Neural progenitor cell (in vitro differentiated cells): ENCODE measurements around the gene HECTD4. TPM values are rescaled to one million over a fixed set of nuclear protein-coding genes. Genes with fewer than 3 reads are reported as not detected.

Experiments
- DNase-seq: peaks from one replicate; pipeline ENCODE4 v3.0.0-alpha.2; 2016; ENCODE audit warnings: low spot score
- H2AFZ ChIP-seq: fragments of 200-600 bp; sonication (generic); replicated peaks from 2 replicates; pipeline ENCODE4 v1.6.1; 2016; ENCODE audit warnings: antibody characterized with exemption
- H3F3A ChIP-seq: fragments of 200-600 bp; sonication (generic); 2 replicates; pipeline ENCODE4 v1.6.1; 2016; ENCODE audit warnings: antibody characterized with exemption, low read depth
- H3K27ac ChIP-seq: fragments of 200-600 bp; sonication (generic); 2 replicates; pipeline ENCODE4 v1.5.1; 2016; ENCODE audit warnings: mild to moderate bottlenecking
- H3K27me3 ChIP-seq: fragments of 200-600 bp; sonication (generic); 2 replicates; pipeline ENCODE4 v1.6.1; 2016; ENCODE audit warnings: mild to moderate bottlenecking, moderate library complexity
- H3K36me3 ChIP-seq: fragments of 200-600 bp; sonication (generic); 2 replicates; pipeline ENCODE4 v1.5.1; 2016
- H3K4me1 ChIP-seq: fragments of 200-600 bp; sonication (generic); 2 replicates; pipeline ENCODE4 v1.6.1; 2016; ENCODE audit warnings: mixed run types
- H3K4me2 ChIP-seq: fragments of 200-600 bp; sonication (generic); 2 replicates; pipeline ENCODE4 v1.6.1; 2016
- H3K4me3 ChIP-seq: fragments of 200-600 bp; sonication (generic); 2 replicates; pipeline ENCODE4 v1.5.1; 2016
- H3K79me2 ChIP-seq: fragments of 200-600 bp; sonication (generic); 2 replicates; pipeline ENCODE4 v1.6.1; 2016; ENCODE audit warnings: low read depth
- H3K9ac ChIP-seq: fragments of 200-600 bp; sonication (generic); 2 replicates; pipeline ENCODE4 v1.6.1; 2016
- H3K9me3 ChIP-seq: fragments of 200-600 bp; sonication (generic); 2 replicates; pipeline ENCODE4 v1.5.1; 2016; ENCODE audit warnings: low read depth
- H4K20me1 ChIP-seq: fragments of 200-600 bp; sonication (generic); 2 replicates; pipeline ENCODE4 v1.6.1; 2016; ENCODE audit warnings: low read depth
- H3K27ac Mint-ChIP-seq: 3 replicates; pipeline ENCODE4 v1.8.0; 2021; ENCODE audit warnings: mixed read lengths
- H3K27me3 Mint-ChIP-seq: 2 replicates; pipeline ENCODE4 v1.8.0; 2022; ENCODE audit warnings: low read depth, mild to moderate bottlenecking, inconsistent platforms, moderate library complexity, mixed read lengths; ENCODE audit not compliant: insufficient read depth
- H3K36me3 Mint-ChIP-seq: 3 replicates; pipeline ENCODE4 v1.8.0; 2021; ENCODE audit warnings: mixed read lengths
- H3K4me1 Mint-ChIP-seq: 3 replicates; pipeline ENCODE4 v1.8.0; 2021; ENCODE audit warnings: mixed read lengths
- H3K4me3 Mint-ChIP-seq: 3 replicates; pipeline ENCODE4 v1.8.0; 2021; ENCODE audit warnings: mild to moderate bottlenecking, moderate library complexity, mixed read lengths
- H3K9me3 Mint-ChIP-seq: 3 replicates; pipeline ENCODE4 v1.8.0; 2020; ENCODE audit warnings: mixed read lengths
- CTCF ChIP-seq: fragments of 200-600 bp; sonication (generic); IDR thresholded peaks from 2 replicates; pipeline ENCODE4 v1.5.1; 2017; ENCODE audit warnings: antibody characterized with exemption, mild to moderate bottlenecking
- EZH2 ChIP-seq: fragments of 200-600 bp; sonication (generic); IDR thresholded peaks from 2 replicates; pipeline ENCODE4 v1.6.1; 2017; ENCODE audit warnings: antibody characterized with exemption, mild to moderate bottlenecking, moderate library complexity
- EZH2phosphoT487 ChIP-seq: fragments of 200-600 bp; sonication (generic); IDR thresholded peaks from 2 replicates; pipeline ENCODE4 v1.6.1; 2017; ENCODE audit warnings: antibody characterized with exemption
- total RNA-seq: library from RNA; depleted of rRNA; stranded (reverse); fragments of >200 nt; gene quantifications from 2 replicates; pipeline ENCODE4 v1.2.3, GENCODE V29; 2015; ENCODE audit warnings: low replicate concordance

HECTD4 gene
- total RNA-seq, 1 donor from 2014 or later = 11.0 TPM

GRCh38 chr12:112375105-112375504, 7.1 kb downstream of the HECTD4 start:
- H3K4me3 Mint-ChIP-seq = no peak overlapping the region
- Histone ChIP-seq H3K36me3 (no peaks in the 10 kb centered on the region), H4K20me1 (peaks cover 1% of the 10 kb centered on the region), H3K79me2 (peaks cover 97% of the 10 kb centered on the region), H2AFZ (no peak overlapping the region), H3K27me3 (no peaks in the 10 kb centered on the region), H3K4me1 (no peaks in the 10 kb centered on the region), H3K9me3 (no peaks in the 10 kb centered on the region), H3K27ac (no peak overlapping the region), H3K9ac (no peak overlapping the region), H3K4me3 (no peak overlapping the region), H3K4me2 (no peak overlapping the region), H3F3A (peaks cover 8% of the 10 kb centered on the region)
- peaks cover 7% of the 10 kb centered on the region for H3K9me3 Mint-ChIP-seq
- TF ChIP-seq CTCF = no peak
- H3K27ac Mint-ChIP-seq = no peak overlapping the region
- peaks cover 12% of the 10 kb centered on the region for H3K36me3 Mint-ChIP-seq
- DNase-seq = no peak
- H3K4me1 Mint-ChIP-seq = peaks cover 4% of the 10 kb centered on the region
- no peaks in the 10 kb centered on the region for H3K27me3 Mint-ChIP-seq

- Histone ChIP-seq H3K9me3 (no peaks in the 10 kb centered on the region), H3K9ac (no peak overlapping the region), H2AFZ (no peak overlapping the region), H3F3A (peaks cover 10% of the 10 kb centered on the region), H3K4me1 (no peaks in the 10 kb centered on the region), H3K36me3 (no peaks in the 10 kb centered on the region), H3K27me3 (no peaks in the 10 kb centered on the region), H3K4me2 (no peak overlapping the region), H3K27ac (no peak overlapping the region), H4K20me1 (no peaks in the 10 kb centered on the region), H3K79me2 (peaks cover 97% of the 10 kb centered on the region), H3K4me3 (no peak overlapping the region)
- H3K4me1 Mint-ChIP-seq = no peaks in the 10 kb centered on the region
- no peak for TF ChIP-seq EZH2
- no peak for TF ChIP-seq EZH2phosphoT487
- no peak overlapping the region for H3K27ac Mint-ChIP-seq
- no peak overlapping the region for H3K4me3 Mint-ChIP-seq
- peaks cover 12% of the 10 kb centered on the region for H3K36me3 Mint-ChIP-seq
- no peak for DNase-seq
- peaks cover 7% of the 10 kb centered on the region for H3K9me3 Mint-ChIP-seq
- no peaks in the 10 kb centered on the region for H3K27me3 Mint-ChIP-seq
These were observed 8.0 kb downstream of the HECTD4 start for GRCh38 chr12:112374166-112374740.

- Histone ChIP-seq H2AFZ (no peak overlapping the region), H3F3A (peaks cover 10% of the 10 kb centered on the region), H3K9ac (no peak overlapping the region), H3K79me2 (peaks cover 99% of the 10 kb centered on the region), H4K20me1 (no peaks in the 10 kb centered on the region), H3K4me2 (no peak overlapping the region), H3K36me3 (no peaks in the 10 kb centered on the region), H3K9me3 (no peaks in the 10 kb centered on the region), H3K4me1 (no peaks in the 10 kb centered on the region), H3K27me3 (no peaks in the 10 kb centered on the region), H3K27ac (no peak overlapping the region), H3K4me3 (no peak overlapping the region)
- Mint-ChIP-seq H3K36me3 (peaks cover 6% of the 10 kb centered on the region), H3K9me3 (peaks cover 3% of the 10 kb centered on the region), H3K4me1 (peaks cover 2% of the 10 kb centered on the region), H3K27me3 (no peaks in the 10 kb centered on the region), H3K4me3 (no peak overlapping the region), H3K27ac (no peak overlapping the region)
- TF ChIP-seq EZH2 (no peak), CTCF (no peak), EZH2phosphoT487 (no peak)
- DNase-seq = no peak
These were observed 11.2 kb downstream of the HECTD4 start for GRCh38 chr12:112370868-112371510.

- H3K27ac ChIP-seq = no peak overlapping the region
- no peak for DNase-seq
- peaks cover 3% of the 10 kb centered on the region for H3K9me3 Mint-ChIP-seq
- H3K9ac ChIP-seq = no peak overlapping the region
- no peaks in the 10 kb centered on the region for H4K20me1 ChIP-seq
- H3K79me2 ChIP-seq = peaks cover 99% of the 10 kb centered on the region
- H3K27me3 Mint-ChIP-seq = no peaks in the 10 kb centered on the region
- TF ChIP-seq CTCF (no peak), EZH2 (no peak), EZH2phosphoT487 (no peak)
- no peaks in the 10 kb centered on the region for H3K27me3 ChIP-seq
- H3K4me1 Mint-ChIP-seq = peaks cover 2% of the 10 kb centered on the region
- no peak overlapping the region for H2AFZ ChIP-seq
- H3K36me3 Mint-ChIP-seq = peaks cover 6% of the 10 kb centered on the region
- no peak overlapping the region for H3K27ac Mint-ChIP-seq
- H3F3A ChIP-seq = peaks cover 10% of the 10 kb centered on the region
- H3K4me2 ChIP-seq = no peak overlapping the region
- H3K4me3 Mint-ChIP-seq = no peak overlapping the region
- no peak overlapping the region for H3K4me3 ChIP-seq
- no peaks in the 10 kb centered on the region for H3K4me1 ChIP-seq
- H3K9me3 ChIP-seq = no peaks in the 10 kb centered on the region
- H3K36me3 ChIP-seq = no peaks in the 10 kb centered on the region
These were observed 12.0 kb downstream of the HECTD4 start for GRCh38 chr12:112370199-112370598.
